Measurements from ENCODE around the gene DNA2.

GRCh38 chr10:68440898-68441297 is 30.9 kb downstream of the DNA2 start:
- TF ChIP-seq TCF4 (CRISPR knock-in tag; IDR thresholded peaks at IDR 0.05; ENCODE audit: borderline replicate concordance) (no peak), RARB (CRISPR knock-in tag; IDR thresholded peaks at IDR 0.05) (no peak), CSDC2 (CRISPR knock-in tag; IDR thresholded peaks at IDR 0.05) (no peak), ZNF70 (CRISPR knock-in tag; IDR thresholded peaks at IDR 0.05) (no peak), ZFP3 (CRISPR knock-in tag; IDR thresholded peaks at IDR 0.05) (no peak), ZNF565 (CRISPR knock-in tag; conservative IDR thresholded peaks at IDR 0.05; ENCODE audit: low read depth) (no peak)
